Upper lobe of right lung (tissue), 1 donor: ENCODE data around the gene CDK15. TPM values are rescaled to one million over a fixed set of nuclear protein-coding genes. Genes with fewer than 3 reads are reported as not detected.
"Not testable (repeated sequence)": the region's sequence is repeated elsewhere in the genome, so short reads cannot be mapped to it uniquely, and the experiment has no call there.

Experiments used
- ATAC-seq: fragments of 200-7000 bp; cut with Tn5 transposase; one replicate; pipeline ENCODE4 v1.9.1; 2020; ENCODE audit warnings: mild to moderate bottlenecking, moderate library complexity
- DNase-seq: peaks from one replicate; pipeline ENCODE4 v3.0.0-alpha.2; 2020
- H3K27ac ChIP-seq: fragments of 200-600 bp; one replicate; pipeline ENCODE4 v1.8.0; 2022
- H3K27me3 ChIP-seq: fragments of 200-600 bp; one replicate; pipeline ENCODE4 v1.8.0; 2022; ENCODE audit warnings: mild to moderate bottlenecking
- H3K36me3 ChIP-seq: fragments of 200-600 bp; one replicate; pipeline ENCODE4 v1.8.0; 2022
- H3K4me1 ChIP-seq: fragments of 200-600 bp; one replicate; pipeline ENCODE4 v1.8.0; 2022
- H3K4me3 ChIP-seq: fragments of 200-600 bp; one replicate; pipeline ENCODE4 v1.8.0; 2022; ENCODE audit warnings: mild to moderate bottlenecking
- H3K9me3 ChIP-seq: fragments of 200-600 bp; one replicate; pipeline ENCODE4 v1.8.0; 2022
- CTCF ChIP-seq: fragments of 200-600 bp; IDR thresholded peaks from one replicate; pipeline ENCODE4 v1.8.0; 2022; ENCODE audit warnings: antibody characterized with exemption
- intact Hi-C: fragments of 100-400 bp; cut with DNase I; formaldehyde crosslinking; loops from one replicate; pipeline ENCODE4 v1.11.0; 2022
- total RNA-seq: library from RNA; stranded (reverse); fragmentation: NEBNext Ultra II Directional; extraction: Animal tissue kit (Norgen Biotek cat#: 25700); gene quantifications from one replicate; pipeline ENCODE4 v1.2.1, GENCODE V29; 2021
- donor health status: DM: no; HTN: yes; CAD: no; lungs with severe emphysema.

CDK15 gene
- total RNA-seq, 1 donor from 2014 or later = 6.0 TPM

GRCh38 chr2:201837391-201837790 is 31.1 kb downstream of the CDK15 start:
- no peak for DNase-seq
- intact Hi-C loops = no loop called here
- Histone ChIP-seq H3K27ac (no peak overlapping the region), H3K9me3 (peaks cover 6% of the 10 kb centered on the region), H3K4me1 (no peaks in the 10 kb centered on the region), H3K4me3 (no peak overlapping the region), H3K36me3 (no peaks in the 10 kb centered on the region), H3K27me3 (no peaks in the 10 kb centered on the region)
- ATAC-seq = no peak
- no peak for TF ChIP-seq CTCF

- Histone ChIP-seq H3K4me3 (no peak overlapping the region), H3K9me3 (peaks cover 6% of the 10 kb centered on the region), H3K27ac (no peak overlapping the region), H3K36me3 (no peaks in the 10 kb centered on the region), H3K4me1 (no peaks in the 10 kb centered on the region), H3K27me3 (no peaks in the 10 kb centered on the region)
- ATAC-seq (no peak), DNase-seq (no peak)
- no peak for TF ChIP-seq CTCF
- intact Hi-C loops = no loop called here
Observed at GRCh38 chr2:201837824-201838431, 31.6 kb downstream of the CDK15 start.

GRCh38 chr2:201839727-201840126 is 33.4 kb downstream of the CDK15 start:
- intact Hi-C loops = no loop called here
- Histone ChIP-seq H3K36me3 (no peaks in the 10 kb centered on the region), H3K27me3 (no peaks in the 10 kb centered on the region), H3K9me3 (peaks cover 6% of the 10 kb centered on the region), H3K4me1 (no peaks in the 10 kb centered on the region), H3K27ac (no peak overlapping the region), H3K4me3 (no peak overlapping the region)
- ATAC-seq = no peak
- DNase-seq = no peak
- no peak for TF ChIP-seq CTCF

GRCh38 chr2:201840726-201841125 is 34.4 kb downstream of the CDK15 start:
- Histone ChIP-seq H3K36me3 (no peaks in the 10 kb centered on the region), H3K27ac (no peak overlapping the region), H3K4me3 (no peak overlapping the region), H3K9me3 (peaks cover 6% of the 10 kb centered on the region), H3K4me1 (no peaks in the 10 kb centered on the region), H3K27me3 (no peaks in the 10 kb centered on the region)
- no peak for TF ChIP-seq CTCF
- ATAC-seq (no peak), DNase-seq (no peak)
- intact Hi-C loops = no loop called here

GRCh38 chr2:201842131-201842860 is 36.0 kb downstream of the CDK15 start:
- intact Hi-C loops = no loop called here
- no peak for TF ChIP-seq CTCF
- DNase-seq (no peak), ATAC-seq (no peak)
- Histone ChIP-seq H3K4me3 (no peak overlapping the region), H3K27ac (no peak overlapping the region), H3K36me3 (no peaks in the 10 kb centered on the region), H3K27me3 (no peaks in the 10 kb centered on the region), H3K9me3 (peaks cover 6% of the 10 kb centered on the region), H3K4me1 (no peaks in the 10 kb centered on the region)

- H3K27ac ChIP-seq, H3K27me3 ChIP-seq, H3K4me1 ChIP-seq, H3K4me3 ChIP-seq, H3K36me3 ChIP-seq, DNase-seq, intact Hi-C loops, ATAC-seq, H3K9me3 ChIP-seq: not testable (repeated sequence)
Observed at GRCh38 chr2:201844922-201845321, 38.6 kb downstream of the CDK15 start.
